ENCODE data around the gene LTBP4.

LTBP4 gene

GRCh38 chr19:40671404-40671803 lies 70.2 kb downstream of the LTBP4 start:
- no peak for DNase-seq

GRCh38 chr19:40672038-40672437 lies 70.9 kb downstream of the LTBP4 start:
- DNase-seq: no peak

DNA sequence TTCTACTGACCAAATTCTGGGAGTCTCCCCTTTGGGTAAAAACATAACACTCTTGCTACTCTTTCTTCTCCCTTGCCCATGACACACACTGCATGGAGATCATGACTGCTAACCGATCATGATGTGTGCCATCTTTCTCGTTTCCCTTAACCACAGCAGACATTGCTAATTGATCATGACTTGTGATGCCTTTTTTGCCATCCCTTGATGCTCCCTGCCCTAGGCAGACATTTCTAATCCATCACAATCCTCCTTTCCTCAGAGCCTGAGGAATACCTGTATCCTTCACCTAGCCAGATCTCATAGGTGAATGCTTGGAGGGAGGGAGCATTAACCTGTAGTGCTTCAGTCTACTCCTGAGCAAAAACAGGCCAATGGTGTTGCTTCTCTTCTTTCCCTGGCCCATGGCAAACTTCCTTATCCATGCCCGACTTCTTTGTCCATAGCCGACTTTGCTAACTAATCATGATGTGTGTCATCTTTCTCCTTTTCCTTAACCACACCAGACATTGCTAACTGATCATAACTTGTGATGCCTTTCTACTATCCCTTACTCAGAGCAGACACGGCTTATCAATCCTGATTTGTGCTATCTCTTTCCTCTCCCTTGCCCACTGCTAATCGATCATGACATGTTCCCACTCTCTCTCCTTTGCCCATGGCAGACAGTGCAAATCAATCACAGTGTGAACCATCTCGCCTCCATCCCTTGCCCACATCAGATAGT lies 71.6 kb downstream of the LTBP4 start:
- no peak for DNase-seq

DNA sequence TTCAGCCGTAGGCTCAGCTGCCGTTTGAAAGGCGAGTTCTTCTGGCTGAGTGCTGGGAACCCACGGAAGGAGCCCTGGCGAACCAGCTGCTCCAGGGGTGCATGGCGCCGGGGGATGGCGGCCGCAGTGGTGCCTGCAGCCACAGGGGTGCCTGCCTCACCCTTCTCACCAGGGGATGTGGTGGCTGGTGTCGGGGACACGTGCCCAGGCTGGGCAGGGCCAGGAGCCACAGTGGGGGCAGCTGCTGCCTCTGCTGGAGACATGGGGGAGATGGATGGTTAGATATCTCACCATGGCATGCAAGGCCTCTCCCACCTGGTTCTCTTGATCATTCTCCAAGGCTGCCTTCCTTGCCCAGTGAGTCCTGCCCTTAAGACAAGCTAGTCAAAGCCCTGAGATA lies 72.2 kb downstream of the LTBP4 start:
- DNase-seq: no peak

DNA sequence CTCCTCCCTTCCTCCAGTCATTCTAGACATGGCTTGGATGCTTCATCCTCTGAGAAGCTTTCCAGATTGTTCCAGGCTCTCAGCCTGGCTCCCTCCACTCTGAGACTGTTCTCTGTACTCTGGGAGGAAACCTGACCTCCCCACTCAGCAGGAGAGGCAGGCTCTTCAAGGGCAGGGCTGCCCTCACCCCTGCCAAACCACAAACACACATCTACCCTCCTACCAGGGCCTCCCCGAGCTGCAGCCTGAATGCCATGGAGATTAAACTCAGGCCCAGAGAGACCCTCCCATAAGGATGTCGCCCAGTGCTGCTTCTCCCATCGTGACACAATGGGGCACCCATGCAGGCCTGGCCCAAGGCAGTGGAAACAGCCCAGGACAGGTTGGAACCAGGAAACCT lies 73.1 kb downstream of the LTBP4 start:
- DNase-seq: no peak

GRCh38 chr19:40677156-40677555 lies 76.0 kb downstream of the LTBP4 start:
- no peak for DNase-seq
